K562 (cell line): ENCODE data around the gene DYRK1A. TPM values are rescaled to one million over a fixed set of nuclear protein-coding genes. Genes with fewer than 3 reads are reported as not detected.

Experiments used
- BDP1 ChIP-seq: IDR thresholded peaks from 3 replicates; pipeline ENCODE4 v1.6.1; 2011; ENCODE audit not compliant: insufficient read length, insufficient read depth
- CC2D1A ChIP-seq: fragments of 450-650 bp; IDR thresholded peaks from 2 replicates; pipeline ENCODE4 v1.6.1; 2017; ENCODE audit warnings: mild to moderate bottlenecking
- FOXA1 ChIP-seq: fragments of 450-650 bp; IDR thresholded peaks from 2 replicates; pipeline ENCODE4 v1.6.1; 2016; ENCODE audit warnings: mild to moderate bottlenecking, borderline replicate concordance
- LCOR ChIP-seq: sonication (generic); formaldehyde crosslinking; IDR thresholded peaks from 2 replicates; pipeline ENCODE4 v1.8.0; 2022; ENCODE audit warnings: mild to moderate bottlenecking, missing genetic modification reagents
- MAZ ChIP-seq, 2 experiments: fragments of 450-650 bp in 1 of 2; sonication (generic) in 1 of 2; formaldehyde crosslinking; IDR thresholded peaks in 1 of 2; conservative IDR thresholded peaks in 1 of 2; 2 replicates each; pipeline versions ENCODE4 v1.4.0 to v1.5.0; 2020; ENCODE audit warnings: mild to moderate bottlenecking in 1 of 2, missing genetic modification reagents in 1 of 2
- MYC ChIP-seq, 2 experiments: fragments of 250-450 bp in 1 of 2; sonication (Bioruptor Pico) in 1 of 2; IDR thresholded peaks; 2 replicates each; pipeline versions ENCODE4 v1.5.1 to v1.6.1; 2012 to 2021; ENCODE audit warnings: low read depth in 2 of 2, borderline replicate concordance in 1 of 2, improper control_type of control experiment in 1 of 2, low read length in 1 of 2, mild to moderate bottlenecking in 1 of 2, moderate library complexity in 1 of 2
- NCOR1 ChIP-seq: fragments of 450-650 bp; IDR thresholded peaks from 2 replicates; pipeline ENCODE4 v1.6.1; 2016; ENCODE audit warnings: mild to moderate bottlenecking, moderate library complexity
- POLR3A ChIP-seq: IDR thresholded peaks from 2 replicates; pipeline ENCODE4 v1.6.1; 2011; ENCODE audit warnings: borderline replicate concordance, mild to moderate bottlenecking, moderate library complexity; ENCODE audit not compliant: insufficient read length, insufficient read depth; ENCODE audit errors: extremely low read depth
- RHOXF2B ChIP-seq: fragments of 250-450 bp; sonication (Bioruptor Pico); conservative IDR thresholded peaks from 2 replicates; pipeline ENCODE4 v1.5.1; 2021
- TAF7 ChIP-seq: fragments of 450-650 bp; IDR thresholded peaks from 2 replicates; pipeline ENCODE4 v1.6.1; 2016; ENCODE audit warnings: missing genetic modification characterization, missing compliant biosample characterization
- ZNF316 ChIP-seq: fragments of 450-650 bp; IDR thresholded peaks from 2 replicates; pipeline ENCODE4 v1.6.1; 2016
- ZNF696 ChIP-seq: fragments of 250-450 bp; sonication (Bioruptor Pico); conservative IDR thresholded peaks from 2 replicates; pipeline ENCODE4 v1.4.0; 2020; ENCODE audit warnings: mild to moderate bottlenecking, moderate library complexity
- ZNF830 ChIP-seq: fragments of 250-450 bp; sonication (Bioruptor Pico); IDR thresholded peaks from 2 replicates; pipeline ENCODE4 v1.5.0; 2021; ENCODE audit warnings: mild to moderate bottlenecking
- polyA plus RNA-seq, 8 experiments: library from polyadenylated mRNA; depleted of rRNA in 4 of 8; stranded (reverse) in 5 of 8; unstranded in 3 of 8; fragments of >200 nt; fragmentation: Nextera tagmentation in 2 of 8; fragmentation: Illumina TruSeq in 1 of 8; extraction: Ambion mirVana in 2 of 8; extraction: Trizol in 1 of 8; gene quantifications; 2 replicates each; pipeline versions ENCODE4 v1.2.1 to v1.2.3, GENCODE V29; 2011 to 2014; ENCODE audit warnings: inconsistent platforms in 1 of 8, missing spikeins in 1 of 8
- total RNA-seq, 7 experiments: library from RNA; depleted of rRNA in 6 of 7; stranded (reverse); fragments of >200 nt in 6 of 7; fragmentation: Illumina TruSeq in 2 of 7; extraction: Trizol in 2 of 7; gene quantifications; 2 replicates each; pipeline versions ENCODE4 v1.2.1 to v1.2.3, GENCODE V29; 2011 to 2021; ENCODE audit warnings: low replicate concordance in 1 of 7
- TF ChIP-seq, protein P1 (sequence below), 2 experiments: fragments of 450-650 bp; IDR thresholded peaks; 2 replicates each; pipeline ENCODE4 v1.6.1; 2018; ENCODE audit warnings: mild to moderate bottlenecking in 2 of 2, low read depth in 1 of 2; ENCODE audit not compliant: partially characterized antibody in 2 of 2
- TF ChIP-seq, protein P2 (sequence below): fragments of 450-650 bp; IDR thresholded peaks from 2 replicates; pipeline ENCODE4 v1.6.1; 2016; ENCODE audit warnings: low read depth

Gene DYRK1A
- total and polyA plus RNA-seq, 9 of the 15 experiments (the other 6 are each of a cell fraction or from before 2014, with no cell fraction given): 3.7 to 64.8 (median 42.3) TPM

DNA sequence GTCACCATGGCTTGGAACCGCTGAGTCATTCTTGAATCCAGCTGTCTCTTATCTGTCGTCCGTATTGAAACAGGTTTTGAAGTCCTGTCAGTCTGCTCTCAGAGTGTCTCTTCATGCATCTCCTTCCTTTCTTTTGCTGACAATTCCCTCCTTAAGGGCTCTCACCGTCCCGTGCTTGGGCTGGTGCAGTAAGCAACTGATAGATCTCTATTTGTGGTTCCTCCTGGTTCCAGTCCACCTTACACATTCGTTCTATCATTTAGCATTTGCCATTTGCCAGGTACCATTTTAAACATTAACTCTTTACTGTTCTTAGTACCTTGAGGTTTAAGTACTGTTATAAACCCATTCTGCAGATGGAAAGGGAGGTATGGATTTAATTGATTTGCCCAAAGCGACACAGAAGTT, 88.9 kb downstream of the DYRK1A start (continued):
- TF ChIP-seq, protein P1, sequence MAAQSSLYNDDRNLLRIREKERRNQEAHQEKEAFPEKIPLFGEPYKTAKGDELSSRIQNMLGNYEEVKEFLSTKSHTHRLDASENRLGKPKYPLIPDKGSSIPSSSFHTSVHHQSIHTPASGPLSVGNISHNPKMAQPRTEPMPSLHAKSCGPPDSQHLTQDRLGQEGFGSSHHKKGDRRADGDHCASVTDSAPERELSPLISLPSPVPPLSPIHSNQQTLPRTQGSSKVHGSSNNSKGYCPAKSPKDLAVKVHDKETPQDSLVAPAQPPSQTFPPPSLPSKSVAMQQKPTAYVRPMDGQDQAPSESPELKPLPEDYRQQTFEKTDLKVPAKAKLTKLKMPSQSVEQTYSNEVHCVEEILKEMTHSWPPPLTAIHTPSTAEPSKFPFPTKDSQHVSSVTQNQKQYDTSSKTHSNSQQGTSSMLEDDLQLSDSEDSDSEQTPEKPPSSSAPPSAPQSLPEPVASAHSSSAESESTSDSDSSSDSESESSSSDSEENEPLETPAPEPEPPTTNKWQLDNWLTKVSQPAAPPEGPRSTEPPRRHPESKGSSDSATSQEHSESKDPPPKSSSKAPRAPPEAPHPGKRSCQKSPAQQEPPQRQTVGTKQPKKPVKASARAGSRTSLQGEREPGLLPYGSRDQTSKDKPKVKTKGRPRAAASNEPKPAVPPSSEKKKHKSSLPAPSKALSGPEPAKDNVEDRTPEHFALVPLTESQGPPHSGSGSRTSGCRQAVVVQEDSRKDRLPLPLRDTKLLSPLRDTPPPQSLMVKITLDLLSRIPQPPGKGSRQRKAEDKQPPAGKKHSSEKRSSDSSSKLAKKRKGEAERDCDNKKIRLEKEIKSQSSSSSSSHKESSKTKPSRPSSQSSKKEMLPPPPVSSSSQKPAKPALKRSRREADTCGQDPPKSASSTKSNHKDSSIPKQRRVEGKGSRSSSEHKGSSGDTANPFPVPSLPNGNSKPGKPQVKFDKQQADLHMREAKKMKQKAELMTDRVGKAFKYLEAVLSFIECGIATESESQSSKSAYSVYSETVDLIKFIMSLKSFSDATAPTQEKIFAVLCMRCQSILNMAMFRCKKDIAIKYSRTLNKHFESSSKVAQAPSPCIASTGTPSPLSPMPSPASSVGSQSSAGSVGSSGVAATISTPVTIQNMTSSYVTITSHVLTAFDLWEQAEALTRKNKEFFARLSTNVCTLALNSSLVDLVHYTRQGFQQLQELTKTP (IDR thresholded peaks at IDR 0.05; ENCODE audit: low read depth in 1 of 2, partially characterized antibody in 2 of 2): peak in 1 of 2 experiments; percentile 38
- TF ChIP-seq CC2D1A (no peak), MAZ (CRISPR knock-in tag; conservative IDR thresholded peaks at IDR 0.05 in 1 of 2, IDR thresholded peaks at IDR 0.05 in 1 of 2) (peak in 1 of 2 experiments; percentile 42; a peak in 1 of 4 replicates), MYC (IDR thresholded peaks at IDR 0.05; ENCODE audit: low read depth, low read length) (peak; percentile 43; the same call in 1 of the 2 replicates), MYC (CRISPR knock-in tag; IDR thresholded peaks at IDR 0.05; ENCODE audit: borderline replicate concordance, low read depth) (no peak), ZNF830 (CRISPR knock-in tag) (no peak), LCOR (CRISPR knock-in tag) (no peak), BDP1 (no peak), FOXA1 (peak; percentile 0; the same call in 1 of the 2 replicates), POLR3A (no peak), RHOXF2B (CRISPR knock-in tag) (no peak), ZNF316 (peak; percentile 100), ZNF696 (CRISPR knock-in tag) (no peak), NCOR1 (peak; percentile 89), TAF7 (tag) (no peak)
- TF ChIP-seq, protein P2, sequence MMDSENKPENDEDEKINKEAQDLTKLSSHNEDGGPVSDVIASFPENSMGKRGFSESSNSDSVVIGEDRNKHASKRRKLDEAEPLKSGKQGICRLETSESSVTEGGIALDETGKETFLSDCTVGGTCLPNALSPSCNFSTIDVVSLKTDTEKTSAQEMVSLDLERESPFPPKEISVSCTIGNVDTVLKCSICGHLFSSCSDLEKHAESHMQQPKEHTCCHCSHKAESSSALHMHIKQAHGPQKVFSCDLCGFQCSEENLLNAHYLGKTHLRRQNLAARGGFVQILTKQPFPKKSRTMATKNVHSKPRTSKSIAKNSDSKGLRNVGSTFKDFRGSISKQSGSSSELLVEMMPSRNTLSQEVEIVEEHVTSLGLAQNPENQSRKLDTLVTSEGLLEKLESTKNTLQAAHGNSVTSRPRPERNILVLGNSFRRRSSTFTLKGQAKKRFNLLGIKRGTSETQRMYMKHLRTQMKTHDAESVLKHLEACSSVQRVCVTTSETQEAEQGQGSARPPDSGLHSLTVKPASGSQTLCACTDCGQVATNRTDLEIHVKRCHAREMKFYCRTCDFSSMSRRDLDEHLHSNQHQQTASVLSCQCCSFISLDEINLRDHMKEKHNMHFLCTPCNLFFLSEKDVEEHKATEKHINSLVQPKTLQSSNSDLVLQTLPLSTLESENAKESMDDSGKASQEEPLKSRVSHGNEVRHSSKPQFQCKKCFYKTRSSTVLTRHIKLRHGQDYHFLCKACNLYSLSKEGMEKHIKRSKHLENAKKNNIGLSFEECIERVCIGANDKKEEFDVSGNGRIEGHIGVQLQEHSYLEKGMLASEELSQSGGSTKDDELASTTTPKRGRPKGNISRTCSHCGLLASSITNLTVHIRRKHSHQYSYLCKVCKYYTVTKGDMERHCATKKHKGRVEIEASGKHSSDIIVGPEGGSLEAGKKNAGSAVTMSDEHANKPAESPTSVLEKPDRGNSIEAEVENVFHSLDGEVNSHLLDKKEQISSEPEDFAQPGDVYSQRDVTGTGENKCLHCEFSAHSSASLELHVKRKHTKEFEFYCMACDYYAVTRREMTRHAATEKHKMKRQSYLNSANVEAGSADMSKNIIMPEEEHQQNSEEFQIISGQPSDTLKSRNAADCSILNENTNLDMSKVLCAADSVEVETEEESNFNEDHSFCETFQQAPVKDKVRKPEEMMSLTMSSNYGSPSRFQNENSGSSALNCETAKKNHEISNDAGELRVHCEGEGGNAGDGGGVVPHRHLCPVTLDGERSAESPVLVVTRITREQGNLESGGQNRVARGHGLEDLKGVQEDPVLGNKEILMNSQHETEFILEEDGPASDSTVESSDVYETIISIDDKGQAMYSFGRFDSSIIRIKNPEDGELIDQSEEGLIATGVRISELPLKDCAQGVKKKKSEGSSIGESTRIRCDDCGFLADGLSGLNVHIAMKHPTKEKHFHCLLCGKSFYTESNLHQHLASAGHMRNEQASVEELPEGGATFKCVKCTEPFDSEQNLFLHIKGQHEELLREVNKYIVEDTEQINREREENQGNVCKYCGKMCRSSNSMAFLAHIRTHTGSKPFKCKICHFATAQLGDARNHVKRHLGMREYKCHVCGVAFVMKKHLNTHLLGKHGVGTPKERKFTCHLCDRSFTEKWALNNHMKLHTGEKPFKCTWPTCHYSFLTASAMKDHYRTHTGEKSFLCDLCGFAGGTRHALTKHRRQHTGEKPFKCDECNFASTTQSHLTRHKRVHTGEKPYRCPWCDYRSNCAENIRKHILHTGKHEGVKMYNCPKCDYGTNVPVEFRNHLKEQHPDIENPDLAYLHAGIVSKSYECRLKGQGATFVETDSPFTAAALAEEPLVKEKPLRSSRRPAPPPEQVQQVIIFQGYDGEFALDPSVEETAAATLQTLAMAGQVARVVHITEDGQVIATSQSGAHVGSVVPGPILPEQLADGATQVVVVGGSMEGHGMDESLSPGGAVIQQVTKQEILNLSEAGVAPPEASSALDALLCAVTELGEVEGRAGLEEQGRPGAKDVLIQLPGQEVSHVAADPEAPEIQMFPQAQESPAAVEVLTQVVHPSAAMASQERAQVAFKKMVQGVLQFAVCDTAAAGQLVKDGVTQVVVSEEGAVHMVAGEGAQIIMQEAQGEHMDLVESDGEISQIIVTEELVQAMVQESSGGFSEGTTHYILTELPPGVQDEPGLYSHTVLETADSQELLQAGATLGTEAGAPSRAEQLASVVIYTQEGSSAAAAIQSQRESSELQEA: no peak
